ENCODE data around the gene SLC25A13.
A peak's percentile ranks its signal among the peaks of the same experiment; 100 is the strongest.
"Not testable (repeated sequence)": the region's sequence is repeated elsewhere in the genome, so short reads cannot be mapped to it uniquely, and the experiment has no call there.

Gene SLC25A13

GRCh38 chr7:96321658-96322372 is at the start of gene SLC25A13:
TSS of gene SLC25A13 (minus strand) at chr7:96322098. CDS start at chr7:96321956, 142 bp downstream.
- peak; percentile 70 for DNase-seq (ENCODE audit: low spot score)

DNA sequence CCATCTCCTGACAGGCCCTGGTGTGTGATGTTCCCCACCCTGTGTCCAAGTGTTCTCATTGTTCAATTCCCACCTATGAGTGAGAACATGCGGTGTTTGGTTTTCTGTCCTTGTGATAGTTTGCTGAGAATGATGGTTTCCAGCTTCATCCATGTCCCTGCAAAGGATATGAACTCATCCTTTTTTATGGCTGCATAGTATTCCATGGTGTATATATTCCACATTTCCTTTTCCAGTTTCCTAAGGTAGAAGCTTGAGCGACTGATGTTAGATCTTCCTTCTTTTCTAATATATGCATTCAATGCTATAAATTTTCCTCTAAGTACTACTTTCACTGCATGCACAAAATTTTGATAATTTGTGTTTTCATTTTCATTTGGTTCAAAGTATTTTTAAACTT is 44.0 kb upstream of the SLC25A13 start:
- not testable (repeated sequence) for DNase-seq (ENCODE audit: low spot score)

DNA sequence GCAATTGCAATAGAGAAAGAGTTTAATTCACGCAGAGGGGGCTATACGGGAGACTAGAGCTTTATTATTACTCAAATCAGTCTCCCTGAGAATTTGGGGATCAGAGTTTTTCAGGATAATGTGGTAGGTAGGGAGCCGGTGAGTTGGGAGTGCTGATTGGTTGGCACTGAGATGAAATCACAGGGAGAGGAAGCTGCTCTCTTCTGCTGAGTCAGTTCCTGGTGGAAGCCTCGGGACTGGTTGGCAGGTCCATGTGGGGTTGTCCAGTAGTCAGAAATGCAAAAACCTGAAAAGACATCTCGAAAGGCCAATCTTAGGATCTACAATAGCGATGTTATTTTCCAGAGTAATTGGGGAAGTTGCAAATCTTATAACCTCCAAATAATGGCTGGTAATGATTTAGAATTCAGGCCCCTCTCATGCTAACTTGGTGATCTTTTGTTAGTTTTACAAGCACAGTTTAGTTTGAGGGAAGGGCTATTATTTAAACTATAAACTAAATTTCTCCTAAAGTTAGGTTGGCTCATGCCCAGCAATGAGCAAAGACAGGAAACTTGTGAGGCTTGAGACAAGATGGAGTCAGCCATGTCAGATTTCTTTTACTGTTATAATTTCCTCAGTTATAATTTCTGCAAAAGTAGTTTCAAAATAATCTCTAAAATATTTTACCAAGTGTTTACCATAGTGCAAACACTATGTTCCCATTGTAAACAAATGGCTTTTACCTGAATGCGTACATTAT is 39.4 kb upstream of the SLC25A13 start:
- no peak for DNase-seq (ENCODE audit: low spot score)

GRCh38 chr7:96359876-96360275 is 38.0 kb upstream of the SLC25A13 start:
- no peak for DNase-seq (ENCODE audit: low spot score)

DNA sequence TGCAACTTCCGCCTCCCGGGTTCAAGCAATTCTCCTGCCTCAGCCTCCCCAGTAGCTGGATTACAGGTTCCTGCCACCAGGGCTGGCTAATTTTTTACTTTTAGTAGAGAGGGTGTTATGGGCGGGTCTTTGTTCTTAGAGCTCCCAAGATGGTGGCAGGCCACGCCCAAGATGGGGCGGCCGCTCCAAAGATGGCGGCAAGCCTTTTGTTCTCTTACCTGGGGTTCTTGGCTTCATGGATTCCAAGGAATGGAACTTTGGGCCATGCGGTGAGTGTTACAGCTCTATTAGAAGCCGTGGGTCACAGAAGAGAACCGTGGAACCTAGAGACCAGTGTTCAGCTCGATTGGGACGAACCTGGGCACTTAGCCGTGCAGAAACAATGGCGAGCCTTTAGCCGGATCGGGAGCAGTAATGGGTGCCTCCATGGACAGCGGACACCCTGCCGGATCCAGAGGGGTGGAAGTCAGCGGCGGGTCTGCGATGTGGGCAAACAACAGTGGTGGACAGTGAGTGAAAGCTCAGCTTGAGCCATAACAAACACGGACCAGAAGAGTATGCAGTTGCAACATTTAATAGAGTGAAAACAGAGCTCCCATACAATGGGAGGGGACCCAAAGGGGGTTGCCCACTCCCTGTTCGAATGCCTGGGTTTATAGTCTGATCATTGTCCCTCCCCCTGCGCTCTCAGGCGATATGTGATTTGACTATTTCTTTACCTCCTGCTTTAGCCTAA is 36.5 kb upstream of the SLC25A13 start:
- DNase-seq (ENCODE audit: low spot score) = not testable (repeated sequence)

DNA sequence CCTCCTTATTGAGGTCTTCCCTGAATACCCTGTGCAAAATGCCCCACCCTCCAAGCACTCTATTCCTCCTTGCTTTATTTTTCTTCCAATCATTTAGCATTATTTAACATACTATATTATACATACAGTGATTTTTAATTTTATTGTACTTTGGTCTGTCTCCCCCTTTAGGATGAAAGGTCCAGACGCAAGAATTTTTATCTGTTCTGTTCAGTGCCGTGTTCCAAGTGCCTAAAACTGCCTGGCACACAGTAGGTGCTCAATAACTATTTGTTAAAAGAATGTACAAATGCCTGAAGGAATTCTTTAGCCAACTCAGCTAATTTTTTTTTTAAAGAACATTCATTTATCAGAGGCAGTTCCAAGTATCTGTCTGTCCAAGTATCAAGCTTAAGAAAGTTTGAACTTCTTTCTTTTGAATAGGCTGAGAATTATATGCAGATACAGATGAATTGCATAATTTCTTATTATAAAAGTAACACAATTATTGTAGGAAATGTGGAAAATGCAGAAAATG is 34.1 kb upstream of the SLC25A13 start:
- DNase-seq (ENCODE audit: low spot score) = no peak

- DNase-seq (ENCODE audit: low spot score) = no peak
Observed at GRCh38 chr7:96354881-96355280, 33.0 kb upstream of the SLC25A13 start.

- DNase-seq (ENCODE audit: low spot score) = no peak
Observed at GRCh38 chr7:96349572-96349971, 27.7 kb upstream of the SLC25A13 start.

- DNase-seq (ENCODE audit: low spot score) = no peak
Observed at GRCh38 chr7:96347471-96347870, 25.6 kb upstream of the SLC25A13 start.

GRCh38 chr7:96346293-96346953 is 24.5 kb upstream of the SLC25A13 start:
- no peak for DNase-seq (ENCODE audit: low spot score)

GRCh38 chr7:96344236-96344635 is 22.3 kb upstream of the SLC25A13 start:
- no peak for DNase-seq (ENCODE audit: low spot score)

DNA sequence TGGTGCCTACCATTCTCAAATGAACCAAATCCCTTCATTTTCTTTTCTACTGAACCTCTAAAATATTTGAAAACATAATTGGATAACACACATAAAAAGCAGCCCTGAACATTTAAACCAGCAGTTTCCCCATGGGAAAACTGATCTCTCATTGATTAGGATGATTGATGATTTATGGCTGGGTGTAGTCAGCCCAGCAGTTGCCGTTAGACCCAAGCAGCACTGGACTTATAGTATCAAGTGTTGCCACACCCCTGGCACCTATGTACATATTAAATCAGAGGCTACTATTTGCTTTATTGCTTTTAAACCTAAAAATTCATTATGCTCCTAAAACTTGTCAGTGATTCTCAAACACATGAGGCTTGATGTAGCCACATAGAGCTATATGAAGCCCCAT is 20.2 kb upstream of the SLC25A13 start:
- no peak for DNase-seq (ENCODE audit: low spot score)

DNA sequence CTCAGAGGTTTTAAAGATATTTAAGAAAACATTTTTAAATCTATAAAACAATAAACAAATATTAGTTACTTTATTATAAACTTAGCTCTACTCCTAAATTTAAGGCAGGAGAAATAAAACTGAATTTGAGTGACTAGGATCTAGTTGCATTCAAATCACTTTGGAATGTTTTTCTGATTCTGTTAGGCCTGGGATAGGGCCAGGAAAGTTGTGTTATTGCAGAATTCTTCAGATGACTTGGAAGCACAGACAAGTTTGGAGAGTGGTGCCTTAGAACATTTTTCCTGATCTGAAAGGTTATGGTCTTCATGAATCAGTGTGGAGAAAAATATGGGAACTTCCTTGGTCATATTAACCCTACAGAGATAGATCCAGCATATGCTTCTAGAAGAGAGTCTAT is 15.6 kb upstream of the SLC25A13 start:
- DNase-seq (ENCODE audit: low spot score) = no peak

- no peak for DNase-seq (ENCODE audit: low spot score)
Observed at GRCh38 chr7:96332325-96332724, 10.4 kb upstream of the SLC25A13 start.

- DNase-seq (ENCODE audit: low spot score) = no peak
Observed at GRCh38 chr7:96331775-96332174, 9.9 kb upstream of the SLC25A13 start.

GRCh38 chr7:96331233-96331632 is 9.3 kb upstream of the SLC25A13 start:
- DNase-seq (ENCODE audit: low spot score) = no peak

DNA sequence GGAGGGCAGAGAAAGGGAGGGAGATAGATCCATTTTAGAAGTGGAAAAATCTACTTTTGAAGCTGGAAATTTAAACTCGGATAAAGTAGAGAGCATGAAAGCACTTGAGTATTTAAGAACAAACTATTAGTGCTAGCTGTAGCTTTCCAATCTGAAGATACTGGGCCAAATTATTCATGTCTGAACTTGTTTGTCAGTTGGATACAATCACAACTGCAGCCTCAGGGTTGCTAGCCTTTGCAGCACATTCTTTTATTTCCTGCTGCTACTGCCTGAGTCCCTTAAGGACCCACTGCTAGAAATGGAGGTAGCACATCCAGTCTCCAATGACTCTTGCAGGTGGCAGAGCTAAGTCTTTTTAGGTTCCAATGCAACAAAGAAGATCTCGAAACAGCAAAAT is 8.3 kb upstream of the SLC25A13 start:
- DNase-seq (ENCODE audit: low spot score) = no peak

- DNase-seq (ENCODE audit: low spot score) = no peak
Observed at GRCh38 chr7:96329241-96329640, 7.3 kb upstream of the SLC25A13 start.

- DNase-seq (ENCODE audit: low spot score) = no peak
Observed at GRCh38 chr7:96328016-96328415, 6.1 kb upstream of the SLC25A13 start.

- no peak for DNase-seq (ENCODE audit: low spot score)
Observed at GRCh38 chr7:96327429-96327828, 5.5 kb upstream of the SLC25A13 start.

DNA sequence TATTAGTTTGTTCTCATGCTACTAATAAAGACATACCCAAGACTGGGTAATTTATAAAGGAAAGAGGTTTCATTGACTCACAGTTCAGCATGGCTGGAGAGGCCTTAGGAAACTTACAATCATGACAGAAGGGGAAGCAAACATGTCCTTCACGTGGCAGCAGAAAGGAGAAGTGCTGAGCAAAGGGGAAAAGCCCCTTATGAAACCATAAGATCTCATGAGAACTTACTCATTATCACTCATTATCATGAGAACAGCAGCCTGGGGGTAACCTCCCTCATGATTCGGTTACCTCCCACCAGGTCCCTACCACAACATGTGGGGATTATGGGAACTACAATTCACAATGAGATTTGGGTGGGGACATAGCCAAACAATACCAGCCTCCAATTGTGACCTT is 4.9 kb upstream of the SLC25A13 start:
- DNase-seq (ENCODE audit: low spot score) = not testable (repeated sequence)

DNA sequence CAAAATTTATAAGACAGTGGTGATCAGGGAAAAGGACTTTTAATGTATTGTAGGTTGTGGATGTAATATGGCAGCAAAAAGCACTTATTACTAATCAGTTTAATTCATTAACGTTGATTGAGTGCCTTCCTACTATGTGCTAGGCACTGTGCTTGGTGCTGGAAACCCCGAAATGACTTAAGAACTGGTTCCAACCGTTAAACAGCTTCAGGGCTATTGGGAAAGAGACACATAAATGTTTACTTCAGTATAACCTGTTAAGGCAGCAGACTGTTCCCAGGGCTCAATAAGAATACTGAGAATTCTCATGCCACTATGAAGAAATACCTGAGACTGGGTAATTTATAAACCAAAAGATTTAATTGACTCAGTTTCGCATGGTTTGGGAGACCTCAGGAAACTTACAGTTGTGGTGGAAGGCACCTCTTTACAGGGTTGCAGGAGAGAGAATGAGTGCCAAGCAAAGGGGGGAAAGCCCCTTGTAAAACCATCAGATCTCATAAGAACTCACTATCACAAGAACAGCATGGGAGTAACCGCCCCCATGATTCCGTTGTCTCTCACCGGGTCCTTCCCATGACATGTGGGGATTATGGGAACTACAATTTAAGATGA is 1.1 kb upstream of the SLC25A13 start:
- DNase-seq (ENCODE audit: low spot score) = no peak
